OCI-LY3 (cell line): ENCODE data around the gene MUSTN1.

Experiments
- EZH2phosphoT487 ChIP-seq: fragments of 200-600 bp; shearing (Covaris generic); IDR thresholded peaks from 2 replicates; pipeline ENCODE4 v1.6.1; 2018; ENCODE audit warnings: antibody characterized with exemption, mixed run types, low read depth
- TF ChIP-seq, protein P1 (sequence below): fragments of 200-600, 300-600 bp; sonication (generic); IDR thresholded peaks from 2 replicates; pipeline ENCODE4 v1.5.1; 2014; ENCODE audit warnings: antibody characterized with exemption, low read length, low read depth

- no peak for TF ChIP-seq EZH2phosphoT487
- TF ChIP-seq, protein P1, sequence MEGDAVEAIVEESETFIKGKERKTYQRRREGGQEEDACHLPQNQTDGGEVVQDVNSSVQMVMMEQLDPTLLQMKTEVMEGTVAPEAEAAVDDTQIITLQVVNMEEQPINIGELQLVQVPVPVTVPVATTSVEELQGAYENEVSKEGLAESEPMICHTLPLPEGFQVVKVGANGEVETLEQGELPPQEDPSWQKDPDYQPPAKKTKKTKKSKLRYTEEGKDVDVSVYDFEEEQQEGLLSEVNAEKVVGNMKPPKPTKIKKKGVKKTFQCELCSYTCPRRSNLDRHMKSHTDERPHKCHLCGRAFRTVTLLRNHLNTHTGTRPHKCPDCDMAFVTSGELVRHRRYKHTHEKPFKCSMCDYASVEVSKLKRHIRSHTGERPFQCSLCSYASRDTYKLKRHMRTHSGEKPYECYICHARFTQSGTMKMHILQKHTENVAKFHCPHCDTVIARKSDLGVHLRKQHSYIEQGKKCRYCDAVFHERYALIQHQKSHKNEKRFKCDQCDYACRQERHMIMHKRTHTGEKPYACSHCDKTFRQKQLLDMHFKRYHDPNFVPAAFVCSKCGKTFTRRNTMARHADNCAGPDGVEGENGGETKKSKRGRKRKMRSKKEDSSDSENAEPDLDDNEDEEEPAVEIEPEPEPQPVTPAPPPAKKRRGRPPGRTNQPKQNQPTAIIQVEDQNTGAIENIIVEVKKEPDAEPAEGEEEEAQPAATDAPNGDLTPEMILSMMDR, result no peak
Observed at GRCh38 chr3:52829906-52830463, 4.8 kb downstream of the MUSTN1 start.
